ENCODE data around the gene MYH10.

DNA sequence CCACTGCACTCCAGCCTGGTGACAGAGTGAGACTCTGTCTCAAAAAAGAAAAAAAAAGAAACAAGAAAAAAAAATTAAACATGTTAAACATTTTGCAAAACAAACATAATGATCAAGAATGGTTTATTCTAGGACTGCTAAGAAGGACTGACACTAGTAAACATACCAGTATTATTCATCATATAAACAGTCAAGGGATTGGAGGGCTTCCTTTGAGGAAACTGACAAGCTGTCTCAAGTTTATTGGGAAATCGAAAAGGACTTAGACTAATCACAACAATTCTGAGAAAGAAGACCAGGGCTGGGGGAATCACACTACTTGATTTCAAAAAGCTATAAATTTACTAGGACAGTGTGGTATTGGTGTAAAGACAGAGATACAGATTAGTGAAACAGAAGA lies 75.5 kb downstream of the MYH10 start:
- TF ChIP-seq, protein P1, sequence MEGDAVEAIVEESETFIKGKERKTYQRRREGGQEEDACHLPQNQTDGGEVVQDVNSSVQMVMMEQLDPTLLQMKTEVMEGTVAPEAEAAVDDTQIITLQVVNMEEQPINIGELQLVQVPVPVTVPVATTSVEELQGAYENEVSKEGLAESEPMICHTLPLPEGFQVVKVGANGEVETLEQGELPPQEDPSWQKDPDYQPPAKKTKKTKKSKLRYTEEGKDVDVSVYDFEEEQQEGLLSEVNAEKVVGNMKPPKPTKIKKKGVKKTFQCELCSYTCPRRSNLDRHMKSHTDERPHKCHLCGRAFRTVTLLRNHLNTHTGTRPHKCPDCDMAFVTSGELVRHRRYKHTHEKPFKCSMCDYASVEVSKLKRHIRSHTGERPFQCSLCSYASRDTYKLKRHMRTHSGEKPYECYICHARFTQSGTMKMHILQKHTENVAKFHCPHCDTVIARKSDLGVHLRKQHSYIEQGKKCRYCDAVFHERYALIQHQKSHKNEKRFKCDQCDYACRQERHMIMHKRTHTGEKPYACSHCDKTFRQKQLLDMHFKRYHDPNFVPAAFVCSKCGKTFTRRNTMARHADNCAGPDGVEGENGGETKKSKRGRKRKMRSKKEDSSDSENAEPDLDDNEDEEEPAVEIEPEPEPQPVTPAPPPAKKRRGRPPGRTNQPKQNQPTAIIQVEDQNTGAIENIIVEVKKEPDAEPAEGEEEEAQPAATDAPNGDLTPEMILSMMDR (IDR thresholded peaks at IDR 0.05; ENCODE audit: poor library complexity, severe bottlenecking) = no peak
- TF ChIP-seq EZH2 (IDR thresholded peaks at IDR 0.05; ENCODE audit: borderline replicate concordance, insufficient read depth, low read length, poor library complexity, severe bottlenecking) = no peak
- TF ChIP-seq MXI1 (conservative IDR thresholded peaks at IDR 0.05; ENCODE audit: poor library complexity, severe bottlenecking) = no peak
- TF ChIP-seq EP300 (conservative IDR thresholded peaks at IDR 0.05; ENCODE audit: poor library complexity, severe bottlenecking) = no peak
- TF ChIP-seq, protein P2, sequence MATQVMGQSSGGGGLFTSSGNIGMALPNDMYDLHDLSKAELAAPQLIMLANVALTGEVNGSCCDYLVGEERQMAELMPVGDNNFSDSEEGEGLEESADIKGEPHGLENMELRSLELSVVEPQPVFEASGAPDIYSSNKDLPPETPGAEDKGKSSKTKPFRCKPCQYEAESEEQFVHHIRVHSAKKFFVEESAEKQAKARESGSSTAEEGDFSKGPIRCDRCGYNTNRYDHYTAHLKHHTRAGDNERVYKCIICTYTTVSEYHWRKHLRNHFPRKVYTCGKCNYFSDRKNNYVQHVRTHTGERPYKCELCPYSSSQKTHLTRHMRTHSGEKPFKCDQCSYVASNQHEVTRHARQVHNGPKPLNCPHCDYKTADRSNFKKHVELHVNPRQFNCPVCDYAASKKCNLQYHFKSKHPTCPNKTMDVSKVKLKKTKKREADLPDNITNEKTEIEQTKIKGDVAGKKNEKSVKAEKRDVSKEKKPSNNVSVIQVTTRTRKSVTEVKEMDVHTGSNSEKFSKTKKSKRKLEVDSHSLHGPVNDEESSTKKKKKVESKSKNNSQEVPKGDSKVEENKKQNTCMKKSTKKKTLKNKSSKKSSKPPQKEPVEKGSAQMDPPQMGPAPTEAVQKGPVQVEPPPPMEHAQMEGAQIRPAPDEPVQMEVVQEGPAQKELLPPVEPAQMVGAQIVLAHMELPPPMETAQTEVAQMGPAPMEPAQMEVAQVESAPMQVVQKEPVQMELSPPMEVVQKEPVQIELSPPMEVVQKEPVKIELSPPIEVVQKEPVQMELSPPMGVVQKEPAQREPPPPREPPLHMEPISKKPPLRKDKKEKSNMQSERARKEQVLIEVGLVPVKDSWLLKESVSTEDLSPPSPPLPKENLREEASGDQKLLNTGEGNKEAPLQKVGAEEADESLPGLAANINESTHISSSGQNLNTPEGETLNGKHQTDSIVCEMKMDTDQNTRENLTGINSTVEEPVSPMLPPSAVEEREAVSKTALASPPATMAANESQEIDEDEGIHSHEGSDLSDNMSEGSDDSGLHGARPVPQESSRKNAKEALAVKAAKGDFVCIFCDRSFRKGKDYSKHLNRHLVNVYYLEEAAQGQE (IDR thresholded peaks at IDR 0.05; ENCODE audit: borderline replicate concordance) = no peak
- no peak for TF ChIP-seq POLR2AphosphoS5 (IDR thresholded peaks at IDR 0.05)

All from neural cell (in vitro differentiated cells).